Neural progenitor cell (in vitro differentiated cells): Measurements from ENCODE around the gene PTTG1IP.

Experiments used
- CTCF ChIP-seq: fragments of 200-600 bp; sonication (generic); IDR thresholded peaks from 2 replicates; pipeline ENCODE4 v1.5.1; 2017; ENCODE audit warnings: antibody characterized with exemption, mild to moderate bottlenecking
- EZH2 ChIP-seq: fragments of 200-600 bp; sonication (generic); IDR thresholded peaks from 2 replicates; pipeline ENCODE4 v1.6.1; 2017; ENCODE audit warnings: antibody characterized with exemption, mild to moderate bottlenecking, moderate library complexity

DNA sequence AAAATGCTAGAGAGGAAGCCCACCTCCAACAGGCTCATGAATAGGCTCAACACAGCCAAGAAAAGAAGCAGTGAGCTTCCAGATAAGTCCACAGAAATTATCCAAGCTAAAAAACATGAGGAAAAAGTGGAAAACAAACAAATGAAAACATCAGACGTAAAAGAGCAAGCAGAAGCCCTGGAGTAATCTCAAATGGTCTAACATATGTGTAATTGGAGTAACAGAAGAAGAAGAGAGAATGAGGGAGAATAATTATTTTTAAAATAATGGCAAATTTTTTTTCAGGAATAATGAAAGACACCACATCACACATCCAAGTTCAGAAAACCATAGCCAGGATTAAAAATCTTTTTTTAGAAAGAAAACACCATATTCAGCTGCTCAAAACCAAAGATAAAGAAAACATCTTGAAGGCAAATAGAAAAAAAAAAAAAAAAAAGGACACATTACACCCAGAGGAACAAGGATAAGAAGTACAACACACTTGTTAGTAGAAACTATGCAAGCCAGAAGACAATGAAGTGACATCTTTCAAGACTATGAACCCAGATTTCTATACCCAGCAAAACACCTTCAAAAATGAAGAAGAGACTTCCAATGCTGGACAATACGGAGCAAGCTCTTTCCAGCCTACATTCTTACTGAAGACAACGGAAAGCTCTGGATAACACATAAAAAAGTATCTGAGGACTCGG lies 45.0 kb downstream of the PTTG1IP start:
- TF ChIP-seq EZH2 (no peak), CTCF (no peak)
